GM10266 (cell line): ENCODE measurements around the gene SENP8.

ENCODE experiments used
- DNase-seq: peaks from one replicate; pipeline ENCODE4 v3.0.0; 2012; ENCODE audit errors: extremely low spot score
- TF ChIP-seq, protein P1 (sequence below): IDR thresholded peaks from 2 replicates; pipeline ENCODE4 v1.5.1; 2012; ENCODE audit warnings: mild to moderate bottlenecking, low read depth; ENCODE audit not compliant: control insufficient read depth, insufficient read depth; ENCODE audit errors: missing control alignments

The SENP8 gene

GRCh38 chr15:72146221-72146620 is 28.0 kb downstream of the SENP8 start:
- TF ChIP-seq, protein P1, sequence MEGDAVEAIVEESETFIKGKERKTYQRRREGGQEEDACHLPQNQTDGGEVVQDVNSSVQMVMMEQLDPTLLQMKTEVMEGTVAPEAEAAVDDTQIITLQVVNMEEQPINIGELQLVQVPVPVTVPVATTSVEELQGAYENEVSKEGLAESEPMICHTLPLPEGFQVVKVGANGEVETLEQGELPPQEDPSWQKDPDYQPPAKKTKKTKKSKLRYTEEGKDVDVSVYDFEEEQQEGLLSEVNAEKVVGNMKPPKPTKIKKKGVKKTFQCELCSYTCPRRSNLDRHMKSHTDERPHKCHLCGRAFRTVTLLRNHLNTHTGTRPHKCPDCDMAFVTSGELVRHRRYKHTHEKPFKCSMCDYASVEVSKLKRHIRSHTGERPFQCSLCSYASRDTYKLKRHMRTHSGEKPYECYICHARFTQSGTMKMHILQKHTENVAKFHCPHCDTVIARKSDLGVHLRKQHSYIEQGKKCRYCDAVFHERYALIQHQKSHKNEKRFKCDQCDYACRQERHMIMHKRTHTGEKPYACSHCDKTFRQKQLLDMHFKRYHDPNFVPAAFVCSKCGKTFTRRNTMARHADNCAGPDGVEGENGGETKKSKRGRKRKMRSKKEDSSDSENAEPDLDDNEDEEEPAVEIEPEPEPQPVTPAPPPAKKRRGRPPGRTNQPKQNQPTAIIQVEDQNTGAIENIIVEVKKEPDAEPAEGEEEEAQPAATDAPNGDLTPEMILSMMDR = no peak
- no peak for DNase-seq

GRCh38 chr15:72146934-72147333 is 28.7 kb downstream of the SENP8 start:
- TF ChIP-seq, protein P1 = no peak
- DNase-seq = no peak

GRCh38 chr15:72147418-72147817 is 29.2 kb downstream of the SENP8 start:
- DNase-seq = no peak
- TF ChIP-seq, protein P1 = no peak

DNA sequence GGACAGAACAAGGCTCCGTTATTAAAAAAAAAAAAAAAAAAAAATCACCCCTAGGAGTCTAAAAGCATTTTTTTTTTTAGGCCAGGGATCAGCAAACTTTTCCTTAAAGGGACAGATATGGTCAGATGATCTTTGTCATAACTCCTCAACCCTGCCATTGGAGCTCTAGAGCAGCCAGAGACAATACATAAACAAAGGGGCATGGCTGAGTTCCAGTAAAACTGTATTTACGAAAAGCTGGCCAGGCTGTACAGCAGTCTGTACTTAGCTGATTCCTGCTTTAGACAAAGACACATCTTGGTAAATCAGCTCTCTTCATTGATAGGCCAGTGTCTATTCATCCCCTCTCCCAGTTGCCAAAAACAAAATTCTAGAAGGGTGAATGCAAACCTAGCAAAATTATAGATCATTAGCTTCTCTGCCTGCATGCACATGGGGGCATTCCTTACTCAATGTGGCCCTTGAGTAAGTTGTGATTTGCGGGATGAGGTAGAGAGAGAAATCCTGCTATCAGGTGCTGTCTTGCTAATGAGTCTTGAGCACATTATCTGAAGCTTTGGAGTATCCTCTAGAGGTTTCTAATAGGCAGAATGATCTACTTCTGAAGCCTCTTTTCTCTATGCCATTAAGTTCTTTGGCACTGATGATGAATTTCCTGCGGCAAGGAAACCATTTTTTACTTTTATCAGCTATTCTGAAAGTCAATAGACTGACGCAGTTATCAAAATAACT is 35.2 kb downstream of the SENP8 start:
- TF ChIP-seq, protein P1 = no peak
- DNase-seq = no peak

GRCh38 chr15:72154316-72154715 is 36.1 kb downstream of the SENP8 start:
- TF ChIP-seq, protein P1 = no peak
- no peak for DNase-seq

- DNase-seq = no peak
- TF ChIP-seq, protein P1 = no peak
Observed at GRCh38 chr15:72155003-72155621, 36.9 kb downstream of the SENP8 start.

DNA sequence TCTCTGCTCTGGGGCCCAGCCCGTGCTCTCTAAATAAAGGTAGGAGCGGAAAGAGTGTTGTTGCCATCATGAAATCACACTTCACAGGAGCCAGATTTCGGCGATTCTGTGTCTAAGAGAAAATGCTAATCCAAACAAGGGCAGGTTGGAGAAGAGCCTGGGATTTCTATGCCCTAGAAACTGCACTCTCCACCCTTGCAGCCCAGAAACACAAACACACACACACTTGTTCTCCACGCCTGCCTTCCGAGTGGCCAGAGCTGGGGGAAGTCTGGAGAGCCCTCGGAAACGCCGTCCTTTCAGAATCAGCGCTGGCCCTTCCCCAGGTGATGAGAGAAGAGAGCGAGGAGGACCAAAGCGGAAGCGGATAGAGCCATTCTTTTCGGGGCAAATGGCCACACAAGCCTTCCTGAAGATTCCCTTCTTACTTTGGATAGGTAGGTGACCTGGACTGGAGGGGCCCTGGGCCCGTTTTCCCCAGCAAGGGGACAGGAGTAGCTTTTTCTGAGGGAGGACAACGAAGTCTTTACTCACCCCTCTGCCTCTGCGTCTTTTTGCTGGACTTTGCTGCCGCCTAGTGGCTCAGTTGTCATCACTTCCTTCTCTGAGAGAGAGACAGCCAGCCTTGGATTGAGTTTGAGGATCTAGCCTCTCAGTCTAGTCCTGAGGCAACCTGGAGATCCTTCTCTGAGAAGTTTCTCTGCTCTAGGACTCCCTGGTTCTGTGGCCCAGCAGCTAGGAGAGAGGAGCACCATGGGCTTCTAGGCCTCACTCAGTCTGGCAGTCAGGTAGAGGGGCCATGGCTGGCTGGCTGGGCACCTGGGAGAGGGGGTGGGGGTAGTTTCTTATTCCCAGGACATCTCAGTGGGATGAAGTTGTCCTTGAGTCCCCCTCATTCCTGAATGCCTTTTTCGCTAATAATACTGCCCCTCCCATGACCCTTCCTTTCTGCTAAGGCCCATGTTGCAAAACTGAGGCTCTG is 37.7 kb downstream of the SENP8 start:
- DNase-seq = peak; percentile 72
- TF ChIP-seq, protein P1 = peak; percentile 91
